VCaP (cell line): ENCODE results near the gene GCN1.

Source experiments
- H3K27ac ChIP-seq: fragments of 450-650 bp; 2 replicates; pipeline ENCODE4 v1.5.1; 2017
- CTCF ChIP-seq: fragments of 450-650 bp; conservative IDR thresholded peaks from 2 replicates; pipeline ENCODE4 v1.5.1; 2017; ENCODE audit warnings: mild to moderate bottlenecking, moderate library complexity

Gene GCN1

GRCh38 chr12:120175537-120175936 lies 19.0 kb downstream of the GCN1 start:
- H3K27ac ChIP-seq: no peak overlapping the region
- no peak for TF ChIP-seq CTCF

GRCh38 chr12:120175062-120175461 lies 19.5 kb downstream of the GCN1 start:
- TF ChIP-seq CTCF: no peak

GRCh38 chr12:120172053-120172452 lies 22.5 kb downstream of the GCN1 start:
- no peak for TF ChIP-seq CTCF
- H3K27ac ChIP-seq: no peak overlapping the region

More at GRCh38 chr12:120175062-120175461, 19.5 kb downstream of the GCN1 start:
- no peak overlapping the region for H3K27ac ChIP-seq

- no peak for TF ChIP-seq CTCF
Measured at GRCh38 chr12:120170631-120171030, 23.9 kb downstream of the GCN1 start.

GRCh38 chr12:120169946-120170345 lies 24.6 kb downstream of the GCN1 start:
- no peak overlapping the region for H3K27ac ChIP-seq
- TF ChIP-seq CTCF: no peak

More at GRCh38 chr12:120170631-120171030, 23.9 kb downstream of the GCN1 start:
- no peak overlapping the region for H3K27ac ChIP-seq

GRCh38 chr12:120168337-120168736 lies 26.2 kb downstream of the GCN1 start:
- H3K27ac ChIP-seq: no peak overlapping the region
- no peak for TF ChIP-seq CTCF

- H3K27ac ChIP-seq: no peak overlapping the region
- TF ChIP-seq CTCF: no peak
Measured at GRCh38 chr12:120167529-120168095, 26.9 kb downstream of the GCN1 start.
